GM19035 (cell line): ENCODE measurements around the gene SMARCA1.
"Not testable (repeated sequence)": the region's sequence is repeated elsewhere in the genome, so short reads cannot be mapped to it uniquely, and the experiment has no call there.

ENCODE experiments used
- ATAC-seq: cut with Tn5 transposase; IDR thresholded peaks from one replicate; pipeline ENCODE4 v1.9.1; 2021; ENCODE audit not compliant: unreplicated experiment

Gene SMARCA1, protein sequence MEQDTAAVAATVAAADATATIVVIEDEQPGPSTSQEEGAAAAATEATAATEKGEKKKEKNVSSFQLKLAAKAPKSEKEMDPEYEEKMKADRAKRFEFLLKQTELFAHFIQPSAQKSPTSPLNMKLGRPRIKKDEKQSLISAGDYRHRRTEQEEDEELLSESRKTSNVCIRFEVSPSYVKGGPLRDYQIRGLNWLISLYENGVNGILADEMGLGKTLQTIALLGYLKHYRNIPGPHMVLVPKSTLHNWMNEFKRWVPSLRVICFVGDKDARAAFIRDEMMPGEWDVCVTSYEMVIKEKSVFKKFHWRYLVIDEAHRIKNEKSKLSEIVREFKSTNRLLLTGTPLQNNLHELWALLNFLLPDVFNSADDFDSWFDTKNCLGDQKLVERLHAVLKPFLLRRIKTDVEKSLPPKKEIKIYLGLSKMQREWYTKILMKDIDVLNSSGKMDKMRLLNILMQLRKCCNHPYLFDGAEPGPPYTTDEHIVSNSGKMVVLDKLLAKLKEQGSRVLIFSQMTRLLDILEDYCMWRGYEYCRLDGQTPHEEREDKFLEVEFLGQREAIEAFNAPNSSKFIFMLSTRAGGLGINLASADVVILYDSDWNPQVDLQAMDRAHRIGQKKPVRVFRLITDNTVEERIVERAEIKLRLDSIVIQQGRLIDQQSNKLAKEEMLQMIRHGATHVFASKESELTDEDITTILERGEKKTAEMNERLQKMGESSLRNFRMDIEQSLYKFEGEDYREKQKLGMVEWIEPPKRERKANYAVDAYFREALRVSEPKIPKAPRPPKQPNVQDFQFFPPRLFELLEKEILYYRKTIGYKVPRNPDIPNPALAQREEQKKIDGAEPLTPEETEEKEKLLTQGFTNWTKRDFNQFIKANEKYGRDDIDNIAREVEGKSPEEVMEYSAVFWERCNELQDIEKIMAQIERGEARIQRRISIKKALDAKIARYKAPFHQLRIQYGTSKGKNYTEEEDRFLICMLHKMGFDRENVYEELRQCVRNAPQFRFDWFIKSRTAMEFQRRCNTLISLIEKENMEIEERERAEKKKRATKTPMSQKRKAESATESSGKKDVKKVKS

GRCh38 chrX:129523079-129523911 is at the start of gene SMARCA1:
TSS of gene SMARCA1 (minus strand) at chrX:129523490. CDS start at chrX:129523370, 120 bp downstream.
- no peak for ATAC-seq

DNA sequence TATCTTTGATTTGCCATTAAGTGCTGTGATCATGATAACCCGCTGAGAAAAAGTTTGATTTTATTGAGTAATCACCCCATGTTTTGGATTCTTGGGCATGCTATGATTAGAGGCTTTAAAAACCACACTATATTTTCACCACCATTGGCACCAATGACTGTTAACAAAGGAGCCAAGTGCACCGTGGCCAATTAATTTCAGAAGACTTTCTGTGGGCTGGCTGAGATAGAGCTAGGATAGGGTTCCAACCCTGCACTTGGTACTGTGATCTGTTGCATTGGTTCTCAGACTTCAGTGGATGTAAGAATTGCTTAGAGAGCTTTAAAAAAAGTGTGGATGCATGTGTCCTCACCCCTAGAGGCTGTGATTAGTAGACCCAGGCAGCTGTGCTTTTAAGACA is 49.1 kb upstream of the SMARCA1 start:
- ATAC-seq, result no peak

- no peak for ATAC-seq
Measured at GRCh38 chrX:129568349-129568748, 45.1 kb upstream of the SMARCA1 start.

DNA sequence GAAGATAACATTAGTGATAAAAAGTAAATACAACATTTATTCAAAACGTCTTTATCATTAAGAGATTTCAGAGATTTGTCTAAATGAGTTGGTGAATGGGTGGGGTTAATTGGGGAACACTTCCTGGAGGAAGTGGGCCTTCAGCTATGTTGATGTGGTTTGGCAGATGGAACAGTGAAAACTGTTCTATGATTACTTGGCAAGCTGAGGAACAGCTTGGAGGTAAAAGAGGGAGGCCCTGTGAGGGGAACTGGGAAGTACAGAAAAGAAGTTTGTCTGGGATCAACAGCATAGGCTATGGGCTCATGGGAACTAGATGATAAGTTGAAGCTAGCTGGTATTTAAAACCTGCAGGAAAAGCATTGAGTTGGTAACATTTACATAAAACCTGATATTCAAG is 42.8 kb upstream of the SMARCA1 start:
- no peak for ATAC-seq

DNA sequence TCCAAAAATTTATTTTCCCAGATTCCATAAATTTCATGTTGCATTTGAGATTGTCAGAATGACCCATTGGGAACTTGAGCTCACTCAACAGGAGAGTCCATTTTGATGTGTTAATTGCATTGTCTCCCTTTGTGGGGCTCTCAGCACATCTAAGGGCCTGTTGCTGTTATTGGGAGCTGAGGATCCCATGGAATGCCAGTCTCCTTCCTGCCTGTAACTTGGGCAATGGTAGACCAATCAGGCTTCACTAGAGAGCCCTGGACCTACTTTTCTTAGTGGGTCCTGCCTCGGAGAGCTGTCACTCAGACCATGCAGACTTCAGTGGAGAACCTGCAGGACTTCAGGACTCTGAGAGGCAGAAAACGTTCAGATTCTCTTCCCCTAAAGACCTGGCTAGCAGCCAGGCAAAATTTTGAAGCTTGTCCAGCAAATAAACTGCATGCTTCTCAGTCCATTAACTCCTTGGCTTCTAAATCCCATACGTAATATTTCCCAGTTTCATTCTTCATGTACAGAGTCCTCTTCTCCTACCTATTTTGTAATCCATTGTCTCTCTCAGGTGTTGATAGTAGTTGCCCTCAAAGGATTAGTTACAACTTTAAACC is 41.9 kb upstream of the SMARCA1 start:
- ATAC-seq, result no peak

DNA sequence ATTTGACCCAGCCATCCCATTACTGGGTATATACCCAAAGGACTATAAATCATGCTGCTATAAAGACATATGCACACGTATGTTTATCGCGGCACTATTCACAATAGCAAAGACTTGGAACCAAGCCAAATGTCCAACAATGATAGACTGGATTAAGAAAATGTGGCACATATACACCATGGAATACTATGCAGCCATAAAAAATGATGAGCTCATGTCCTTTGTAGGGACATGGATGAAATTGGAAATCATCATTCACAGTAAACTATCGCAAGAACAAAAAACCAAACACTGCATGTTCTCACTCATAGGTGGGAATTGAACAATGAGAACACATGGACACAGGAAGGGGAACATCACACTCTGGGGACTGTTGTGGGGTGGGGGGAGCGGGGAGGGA is 41.1 kb upstream of the SMARCA1 start:
- not testable (repeated sequence) for ATAC-seq

GRCh38 chrX:129561453-129561852 is 38.2 kb upstream of the SMARCA1 start:
- ATAC-seq, result no peak

DNA sequence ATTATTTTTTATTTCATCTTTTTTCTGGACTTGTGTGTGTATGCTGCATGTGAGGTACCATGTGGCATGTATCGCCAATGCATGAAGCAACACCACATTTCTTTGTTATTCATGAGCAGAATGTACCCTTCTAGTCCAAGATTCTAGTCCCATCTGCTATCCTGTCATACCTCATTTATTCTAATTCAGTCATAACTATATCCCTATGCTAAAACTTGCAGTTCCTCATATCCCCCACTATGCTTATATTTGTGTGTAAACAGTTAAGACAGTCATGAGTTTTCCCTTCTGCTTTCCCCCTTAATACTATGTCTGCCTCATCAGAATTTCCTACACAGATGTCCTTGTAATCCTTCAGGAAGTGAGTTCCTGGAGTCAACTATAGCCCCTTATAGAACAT is 36.5 kb upstream of the SMARCA1 start:
- ATAC-seq, result no peak

- no peak for ATAC-seq
Measured at GRCh38 chrX:129557844-129558480, 34.7 kb upstream of the SMARCA1 start.

- no peak for ATAC-seq
Measured at GRCh38 chrX:129556806-129557315, 33.6 kb upstream of the SMARCA1 start.

- ATAC-seq, result not testable (repeated sequence)
Measured at GRCh38 chrX:129554816-129555215, 31.5 kb upstream of the SMARCA1 start.

DNA sequence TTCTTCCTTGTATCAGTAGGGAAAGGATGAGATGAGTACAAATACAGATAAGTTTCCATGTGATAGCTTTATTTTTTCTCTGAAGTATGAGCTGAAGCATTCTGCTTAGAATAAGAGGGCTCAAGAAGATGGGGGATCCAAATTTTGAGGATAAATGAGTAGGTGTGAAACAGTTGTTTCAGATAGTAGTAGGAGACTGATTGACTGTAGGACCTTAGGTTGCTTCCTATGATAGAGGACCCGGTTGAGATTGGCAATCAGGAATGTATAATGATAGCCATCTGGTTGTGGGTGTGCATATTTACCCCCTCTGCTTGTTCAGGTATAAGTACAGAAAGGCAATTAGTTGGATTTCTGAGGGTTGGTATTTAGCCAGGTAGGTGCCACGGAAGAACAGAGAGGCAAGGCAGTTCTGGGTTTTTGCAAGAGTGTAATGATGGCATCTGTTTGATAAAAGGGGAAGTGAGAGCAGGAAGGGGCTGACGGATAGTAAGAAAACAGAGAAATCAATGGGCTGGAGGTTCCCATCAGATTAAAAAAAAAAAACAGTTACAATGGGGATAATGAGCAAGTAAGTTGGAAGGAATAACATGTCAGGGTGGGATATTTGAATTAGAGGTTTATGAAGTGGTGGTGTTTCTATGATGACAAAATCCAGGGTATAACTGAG is 30.5 kb upstream of the SMARCA1 start:
- ATAC-seq, result peak; percentile 98

- ATAC-seq, result no peak
Measured at GRCh38 chrX:129549124-129549523, 25.8 kb upstream of the SMARCA1 start.

DNA sequence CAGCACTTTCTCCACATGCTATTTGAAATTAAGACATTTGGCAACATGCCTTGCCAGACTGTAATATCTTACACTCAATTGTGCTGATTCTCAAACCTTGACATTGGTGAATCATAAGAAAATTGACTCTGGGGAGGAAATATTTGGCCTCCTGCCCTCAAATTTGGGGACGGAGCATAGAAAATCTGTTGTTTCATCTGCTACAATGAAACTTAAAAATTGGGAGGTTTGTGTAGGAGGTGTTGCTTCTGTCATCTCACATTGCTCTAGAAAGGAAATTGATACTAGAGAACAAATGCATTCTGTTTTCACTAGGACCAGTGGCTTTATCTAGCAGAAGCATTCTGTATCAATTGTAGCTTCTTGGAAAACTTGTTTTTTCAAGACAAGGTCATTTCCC is 22.1 kb upstream of the SMARCA1 start:
- ATAC-seq, result no peak

DNA sequence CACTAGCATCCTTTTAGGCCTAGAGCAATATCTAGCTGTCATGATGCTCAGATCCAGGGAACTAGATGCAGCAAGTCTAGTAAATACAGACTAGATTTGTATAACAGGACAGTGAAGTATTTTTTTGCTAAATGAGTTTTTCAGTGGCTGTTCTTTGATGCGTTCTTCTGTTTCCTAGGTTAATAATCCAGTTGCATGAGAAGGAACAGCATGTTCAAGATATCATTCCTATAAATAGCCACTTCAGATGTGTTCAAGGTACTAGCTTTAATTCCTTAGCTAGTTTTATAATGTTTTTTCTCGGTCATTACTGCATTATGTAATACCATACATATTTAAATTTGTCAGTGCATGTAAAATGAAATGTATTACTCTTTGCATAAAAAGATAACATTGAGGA is 21.5 kb upstream of the SMARCA1 start:
- no peak for ATAC-seq

GRCh38 chrX:129540722-129541184 is 17.5 kb upstream of the SMARCA1 start:
- ATAC-seq, result peak; percentile 17

GRCh38 chrX:129540068-129540653 is 16.9 kb upstream of the SMARCA1 start, which contains the start of gene OCRL:
TSS of gene OCRL (plus strand) at chrX:129540259. CDS start at chrX:129540440, 181 bp downstream.
- ATAC-seq, result peak; percentile 95

GRCh38 chrX:129534816-129535578 is 11.7 kb upstream of the SMARCA1 start:
- no peak for ATAC-seq
